Testis (tissue), 3 donors: ENCODE measurements around the gene ARSI. TPM values are rescaled to one million over a fixed set of nuclear protein-coding genes. Genes with fewer than 3 reads are reported as not detected.
"Not testable (repeated sequence)": the region's sequence is repeated elsewhere in the genome, so short reads cannot be mapped to it uniquely, and the experiment has no call there.

Source experiments
- DNase-seq: peaks from one replicate; pipeline ENCODE4 v3.0.0-alpha.2; 2019
- H3K27ac ChIP-seq, 2 donors: fragments of 200-600 bp; sonication (generic); one replicate each; pipeline ENCODE4 v1.5.1; 2019
- H3K27me3 ChIP-seq: fragments of 200-600 bp; sonication (generic); one replicate; pipeline ENCODE4 v1.5.1; 2019
- H3K36me3 ChIP-seq: fragments of 200-600 bp; sonication (generic); one replicate; pipeline ENCODE4 v1.5.1; 2017; ENCODE audit warnings: low read depth; ENCODE audit errors: missing control alignments
- H3K4me1 ChIP-seq: fragments of 200-600 bp; sonication (generic); one replicate; pipeline ENCODE4 v1.5.1; 2019
- H3K4me3 ChIP-seq, 2 donors: fragments of 200-600 bp; sonication (generic); one replicate each; pipeline ENCODE4 v1.5.1; 2017 to 2019
- H3K9me3 ChIP-seq: fragments of 200-600 bp; sonication (generic); one replicate; pipeline ENCODE4 v1.5.1; 2017
- CTCF ChIP-seq, 3 experiments: fragments of 450-650 bp in 2 of 3; fragments of 200-600 bp in 1 of 3; sonication (generic) in 1 of 3; IDR thresholded peaks; one replicate each; pipeline ENCODE4 v1.5.1; 2016 to 2019; ENCODE audit warnings: antibody characterized with exemption in 3 of 3, mild to moderate bottlenecking in 2 of 3, moderate library complexity in 1 of 3
- POLR2A ChIP-seq: fragments of 450-650 bp; IDR thresholded peaks from one replicate; pipeline ENCODE4 v1.6.1; 2017; ENCODE audit warnings: antibody characterized with exemption, mild to moderate bottlenecking, moderate library complexity
- WGBS, 2 donors: methylation state at CpG; one replicate each; pipeline ENCODE4 v1.1.5; 2018; 5-methylcytosine and 5-hydroxymethylcytosine counted together
- intact Hi-C: fragments of 100-400 bp; cut with DNase I; formaldehyde crosslinking; loops from one replicate; pipeline ENCODE4 v1.15.1; 2023; ENCODE audit warnings: low total_unique reads
- polyA plus RNA-seq: library from polyadenylated mRNA; stranded (reverse); fragments of 350-450 nt; fragmentation: Illumina TruSeq; extraction: RNeasy Lipid Tissue Mini Kit (QIAGEN cat#74804); gene quantifications from one replicate; pipeline ENCODE4 v1.2.3, GENCODE V29; 2014; ENCODE audit warnings: low read depth, low replicate concordance; ENCODE audit not compliant: insufficient read depth
- total RNA-seq, 2 donors: library from RNA; depleted of rRNA; stranded (reverse); fragments of >200 nt; gene quantifications; one replicate each; pipeline ENCODE4 v1.2.3, GENCODE V29; 2016

Gene ARSI
- total and polyA plus RNA-seq, 3 donors from 2014 or later = 0.79 to 0.93 (median 0.92) TPM

DNA sequence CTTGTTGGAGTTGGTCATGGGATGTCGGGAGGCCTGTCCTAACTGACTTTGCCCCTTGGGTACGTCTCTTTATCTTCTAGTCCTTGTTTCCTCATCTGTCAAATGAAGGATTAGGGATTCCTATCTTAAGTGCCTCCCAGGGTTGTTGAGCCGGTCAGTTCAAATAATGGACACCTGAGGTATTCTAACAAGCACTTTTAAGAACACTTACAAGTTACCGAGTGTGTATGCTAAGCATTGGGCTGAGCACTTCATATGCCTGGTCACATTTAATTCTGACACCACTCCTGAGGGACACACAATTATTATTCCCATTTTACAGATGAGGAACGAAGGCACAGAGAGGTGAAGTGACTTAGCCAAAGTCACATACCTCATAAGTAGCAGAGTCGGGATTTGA lies 50.2 kb downstream of the ARSI start:
- TF ChIP-seq CTCF (IDR thresholded peaks at IDR 0.05) = no peak
- TF ChIP-seq POLR2A = no peak
- Histone ChIP-seq H3K27ac (no peak overlapping the region), H3K27me3 (no peaks in the 10 kb centered on the region), H3K4me3 (no peak overlapping the region), H3K36me3 (no peaks in the 10 kb centered on the region), H3K4me1 (no peaks in the 10 kb centered on the region), H3K9me3 (no peaks in the 10 kb centered on the region)
- DNase-seq = no peak
- WGBS, 2 donors = 93 to 95% methylated on average over 6 of the region's 6 CpGs
- intact Hi-C loops = no loop called here

DNA sequence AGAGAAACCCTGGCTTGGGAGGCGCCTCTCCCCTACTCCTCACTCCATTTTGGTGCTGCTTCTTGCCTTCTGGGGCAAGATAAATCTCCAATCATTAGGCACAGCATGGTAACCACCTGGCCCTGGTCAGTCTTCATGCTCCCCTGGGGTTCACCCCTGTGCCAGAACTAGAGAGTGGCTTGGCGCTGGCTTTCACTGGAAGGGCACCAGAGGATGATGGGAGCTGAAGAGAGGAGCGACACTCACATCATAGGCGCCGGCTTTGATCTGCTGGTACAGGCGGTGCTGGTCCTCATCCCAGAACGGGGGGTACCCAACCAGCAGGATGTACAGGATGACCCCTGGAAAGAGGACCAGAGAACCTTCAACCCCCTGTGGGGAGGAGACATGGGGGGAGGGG lies 51.2 kb downstream of the ARSI start:
- intact Hi-C loops = no loop called here
- H3K9me3 ChIP-seq = no peaks in the 10 kb centered on the region
- H3K4me3 ChIP-seq = no peak overlapping the region
- DNase-seq = no peak
- H3K36me3 ChIP-seq = no peaks in the 10 kb centered on the region
- WGBS, 2 donors = 91 to 93% methylated on average over 7 of the region's 7 CpGs
- H3K27ac ChIP-seq = no peak overlapping the region
- H3K27me3 ChIP-seq = no peaks in the 10 kb centered on the region
- TF ChIP-seq POLR2A (no peak), CTCF (IDR thresholded peaks at IDR 0.05) (no peak)
- H3K4me1 ChIP-seq = no peaks in the 10 kb centered on the region

DNA sequence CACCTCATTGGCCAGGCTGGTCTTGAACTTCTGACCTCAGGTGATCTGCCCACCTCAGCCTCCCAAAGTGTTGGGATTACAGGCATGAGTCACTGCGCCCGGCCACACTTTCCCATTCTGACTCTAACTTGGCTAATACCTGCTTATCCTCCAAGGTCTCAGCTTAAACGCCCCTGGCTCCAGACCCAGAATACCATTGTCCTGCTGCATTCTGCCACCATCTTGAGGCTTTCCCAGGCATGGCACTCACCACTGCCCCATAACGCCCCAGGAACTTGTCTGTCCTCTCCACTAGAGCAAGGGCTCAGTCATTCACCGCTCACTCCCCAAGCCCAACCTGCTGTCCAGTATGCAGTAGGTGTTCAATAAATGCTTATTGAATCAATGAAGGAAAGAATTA lies 53.0 kb downstream of the ARSI start:
- DNase-seq = no peak
- no peaks in the 10 kb centered on the region for H3K9me3 ChIP-seq
- intact Hi-C loops = no loop called here
- no peaks in the 10 kb centered on the region for H3K27me3 ChIP-seq
- 93 to 96% methylated on average over 5 of the region's 5 CpGs for WGBS, 2 donors
- H3K27ac ChIP-seq = no peak overlapping the region
- peaks cover 5% of the 10 kb centered on the region for H3K4me1 ChIP-seq
- TF ChIP-seq POLR2A = no peak
- no peak for TF ChIP-seq CTCF (IDR thresholded peaks at IDR 0.05)
- H3K36me3 ChIP-seq = no peaks in the 10 kb centered on the region
- no peak overlapping the region for H3K4me3 ChIP-seq

GRCh38 chr5:150248946-150249345 lies 53.8 kb downstream of the ARSI start:
- no peaks in the 10 kb centered on the region for H3K36me3 ChIP-seq
- 100% methylated on average over 3 of the region's 3 CpGs; no CpG with 5 or more reads in 1 of the 2 donors for WGBS, 2 donors

GRCh38 chr5:150248493-150248892 lies 54.2 kb downstream of the ARSI start:
- intact Hi-C loops, H3K4me1 ChIP-seq, H3K27me3 ChIP-seq, H3K4me3 ChIP-seq, H3K9me3 ChIP-seq, DNase-seq, H3K27ac ChIP-seq, H3K36me3 ChIP-seq: not testable (repeated sequence)
- WGBS, 2 donors = 91 to 93% methylated on average over 5 to 6 of the region's 6 CpGs

More at GRCh38 chr5:150248946-150249345, 53.8 kb downstream of the ARSI start:
- Histone ChIP-seq H3K27me3 (no peaks in the 10 kb centered on the region), H3K27ac (no peak overlapping the region), H3K4me1 (peaks cover 5% of the 10 kb centered on the region), H3K4me3 (no peak overlapping the region), H3K9me3 (no peaks in the 10 kb centered on the region)
- no peak for DNase-seq
- TF ChIP-seq POLR2A = no peak
- no peak for TF ChIP-seq CTCF (IDR thresholded peaks at IDR 0.05)
- intact Hi-C loops = no loop called here
